H1 (cell line): ENCODE results near the gene EPHA1. TPM values are rescaled to one million over a fixed set of nuclear protein-coding genes. Genes with fewer than 3 reads are reported as not detected.

Experiments
- CTCF ChIA-PET: fragments of 300-600 bp; sonication (Branson Sonifier 250); formaldehyde crosslinking; loops from one replicate; lab custom pipeline; 2021; ENCODE audit not compliant: partially characterized antibody; lab: Charles Lee
- POLR2A ChIA-PET: fragments of 300-600 bp; sonication (Branson Sonifier 250); formaldehyde crosslinking; loops from one replicate; lab custom pipeline; 2021; ENCODE audit warnings: inconsistent platforms; ENCODE audit not compliant: partially characterized antibody; lab: Charles Lee
- DNase-seq, 2 experiments: peaks; one replicate each; pipeline versions ENCODE4 v3.0.0 to v3.0.0-alpha.2; 2010 to 2022; ENCODE audit warnings: low spot score in 2 of 2, low read depth in 1 of 2, mixed read lengths in 1 of 2
- FAIRE-seq: peaks from 2 replicates; lab custom pipeline; 2011; peaks lifted over from hg19 to GRCh38; lab: Jason Lieb, UNC
- H2AFZ ChIP-seq: 2 replicates; pipeline ENCODE4 v1.8.1; 2012; ENCODE audit warnings: low read length, inconsistent platforms
- H2AK5ac ChIP-seq: 2 replicates; pipeline ENCODE4 v1.6.1; 2013; ENCODE audit warnings: low read depth, low read length
- H2BK120ac ChIP-seq: replicated peaks from 2 replicates; pipeline ENCODE3; 2013; ENCODE audit warnings: low read depth, low read length, inconsistent platforms
- H2BK12ac ChIP-seq: 2 replicates; pipeline ENCODE4 v1.6.1; 2013; ENCODE audit warnings: low read depth, low read length
- H2BK15ac ChIP-seq: 2 replicates; pipeline ENCODE4 v1.6.1; 2013; ENCODE audit warnings: low read length
- H2BK20ac ChIP-seq: 2 replicates; pipeline ENCODE4 v1.6.1; 2013; ENCODE audit warnings: low read length
- H2BK5ac ChIP-seq: 2 replicates; pipeline ENCODE4 v1.6.1; 2013; ENCODE audit warnings: low read depth, low read length
- H3K14ac ChIP-seq: 2 replicates; pipeline ENCODE4 v1.6.1; 2013; ENCODE audit warnings: inconsistent platforms; ENCODE audit not compliant: insufficient read length
- H3K18ac ChIP-seq: 2 replicates; pipeline ENCODE4 v1.6.1; 2013; ENCODE audit warnings: low read length; ENCODE audit errors: extremely low read depth
- H3K23ac ChIP-seq: 2 replicates; pipeline ENCODE4 v1.6.1; 2013; ENCODE audit warnings: inconsistent platforms; ENCODE audit not compliant: insufficient read length
- H3K23me2 ChIP-seq: 2 replicates; pipeline ENCODE4 v1.6.1; 2013; ENCODE audit warnings: low read depth, low read length
- H3K27ac ChIP-seq: 2 replicates; pipeline ENCODE4 v1.6.1; 2011; ENCODE audit warnings: low read depth, low read length, inconsistent platforms
- H3K27me3 ChIP-seq, 4 experiments: replicated peaks in 1 of 4; 1 replicate in 1 of 4; 2 replicates in 3 of 4; pipeline versions ENCODE4 v1.6.1 to v1.8.1; 2011 to 2013; ENCODE audit warnings: low read length in 3 of 4, mild to moderate bottlenecking in 3 of 4, inconsistent platforms in 2 of 4, mixed read lengths in 2 of 4, moderate library complexity in 1 of 4; ENCODE audit not compliant: control insufficient read depth in 3 of 4, insufficient read depth in 3 of 4; ENCODE audit errors: extremely low read depth in 1 of 4
- H3K36me3 ChIP-seq, 4 experiments: 2 replicates each; pipeline versions ENCODE4 v1.6.1 to v1.8.1; 2011 to 2013; ENCODE audit warnings: mild to moderate bottlenecking in 4 of 4, low read length in 3 of 4, moderate library complexity in 2 of 4, control low read depth in 1 of 4, inconsistent platforms in 1 of 4; ENCODE audit not compliant: insufficient read depth in 4 of 4, control insufficient read depth in 2 of 4
- H3K4ac ChIP-seq: replicated peaks from 2 replicates; pipeline ENCODE3; 2013; ENCODE audit warnings: low read length, low read depth, mixed read lengths, inconsistent platforms; ENCODE audit not compliant: insufficient read length
- H3K4me1 ChIP-seq, 4 experiments: replicated peaks in 1 of 4; 1 replicate in 1 of 4; 2 replicates in 3 of 4; pipeline versions ENCODE4 v1.6.1 to v1.8.1; 2011 to 2013; ENCODE audit warnings: low read length in 3 of 4, inconsistent platforms in 2 of 4, mixed read lengths in 1 of 4; ENCODE audit not compliant: insufficient read depth in 4 of 4, control insufficient read depth in 3 of 4
- H3K4me2 ChIP-seq, 2 experiments: 2 replicates each; pipeline versions ENCODE4 v1.6.1 to v1.8.1; 2011 to 2013; ENCODE audit warnings: low read depth in 2 of 2, low read length in 2 of 2, control low read depth in 1 of 2, inconsistent platforms in 1 of 2, mild to moderate bottlenecking in 1 of 2; ENCODE audit not compliant: insufficient read depth in 1 of 2
- H3K4me3 ChIP-seq, 4 experiments: fragments of 200-600, 300-600 bp in 1 of 4; sonication (generic), shearing (Covaris generic), sonication (Bioruptor Twin) in 1 of 4; 2 replicates each; pipeline versions ENCODE4 v1.5.1 to v1.8.1; 2011 to 2016; ENCODE audit warnings: low read length in 4 of 4, low read depth in 3 of 4, control low read depth in 2 of 4, inconsistent platforms in 2 of 4, mild to moderate bottlenecking in 2 of 4, mixed read lengths in 1 of 4, moderate library complexity in 1 of 4; ENCODE audit not compliant: insufficient read depth in 2 of 4; ENCODE audit errors: extremely low read depth in 1 of 4
- H3K56ac ChIP-seq: replicated peaks from 2 replicates; pipeline ENCODE3; 2013; ENCODE audit warnings: low read depth, mild to moderate bottlenecking, mixed read lengths, low read length, inconsistent platforms; ENCODE audit not compliant: insufficient read length
- H3K79me1 ChIP-seq: 2 replicates; pipeline ENCODE4 v1.6.1; 2013; ENCODE audit warnings: low read depth, low read length, control low read depth
- H3K79me2 ChIP-seq, 2 experiments: 2 replicates each; pipeline versions ENCODE4 v1.6.1 to v1.8.1; 2012 to 2013; ENCODE audit warnings: low read length in 2 of 2, mild to moderate bottlenecking in 2 of 2, inconsistent platforms in 1 of 2; ENCODE audit not compliant: insufficient read depth in 2 of 2, control insufficient read depth in 1 of 2
- H3K9ac ChIP-seq, 4 experiments: replicated peaks in 1 of 4; 1 replicate in 1 of 4; 2 replicates in 3 of 4; pipeline versions ENCODE4 v1.6.1 to v1.8.1; 2011 to 2013; ENCODE audit warnings: low read depth in 3 of 4, low read length in 3 of 4, control low read depth in 2 of 4, mild to moderate bottlenecking in 2 of 4, moderate library complexity in 2 of 4, inconsistent platforms in 1 of 4; ENCODE audit errors: extremely low read depth in 1 of 4
- H3K9me3 ChIP-seq, 2 experiments: 2 replicates each; pipeline versions ENCODE4 v1.6.1 to v1.8.1; 2012 to 2013; ENCODE audit warnings: mild to moderate bottlenecking in 2 of 2, moderate library complexity in 2 of 2, control low read depth in 1 of 2, inconsistent platforms in 1 of 2, low read depth in 1 of 2, low read length in 1 of 2, mixed read lengths in 1 of 2; ENCODE audit not compliant: insufficient read depth in 2 of 2
- H4K20me1 ChIP-seq, 2 experiments: replicated peaks in 1 of 2; 2 replicates each; pipeline versions ENCODE3 to v1.8.1; 2011 to 2013; ENCODE audit warnings: inconsistent platforms in 2 of 2, low read length in 2 of 2, mild to moderate bottlenecking in 1 of 2; ENCODE audit not compliant: insufficient read depth in 2 of 2, control insufficient read depth in 1 of 2
- H4K5ac ChIP-seq: 2 replicates; pipeline ENCODE4 v1.6.1; 2013; ENCODE audit warnings: low read length, low read depth, mixed read lengths, inconsistent platforms; ENCODE audit not compliant: insufficient read length
- H4K8ac ChIP-seq: 2 replicates; pipeline ENCODE4 v1.8.0; 2013; ENCODE audit warnings: mild to moderate bottlenecking, moderate library complexity, low read length, inconsistent platforms; ENCODE audit not compliant: insufficient read depth; ENCODE audit errors: extremely low read depth
- H4K91ac ChIP-seq: replicated peaks from 2 replicates; pipeline ENCODE3; 2013; ENCODE audit warnings: low read length, mixed read lengths, inconsistent platforms; ENCODE audit not compliant: insufficient read length
- ASH2L ChIP-seq: fragments of 200-600, 300-600 bp; sonication (generic); IDR thresholded peaks from one replicate; pipeline ENCODE4 v1.7.1; 2017; ENCODE audit warnings: low read length
- NRF1 ChIP-seq: IDR thresholded peaks from 2 replicates; pipeline ENCODE4 v1.6.1; 2011; ENCODE audit warnings: mild to moderate bottlenecking, low read depth, low read length, improper control_type of control experiment
- TAF1 ChIP-seq: IDR thresholded peaks from 2 replicates; pipeline ENCODE4 v1.6.1; 2011; ENCODE audit warnings: mild to moderate bottlenecking, low read depth, low read length
- WGBS, 2 experiments: shearing (Covaris generic) in 1 of 2; methylation state at CpG; one replicate each; pipeline versions ENCODE4 v1.1.6 to v1.1.7; 2013 to 2015; ENCODE audit warnings: low lambda C conversion rate in 2 of 2, mixed read lengths in 2 of 2, inconsistent platforms in 1 of 2, low coverage in 1 of 2, missing lambda C conversion rate in 1 of 2; ENCODE audit not compliant: insufficient replicate concordance in 2 of 2, insufficient coverage in 1 of 2, insufficient read length in 1 of 2; ENCODE audit errors: extremely low coverage in 1 of 2, missing lambda C conversion rate in 1 of 2; 5-methylcytosine and 5-hydroxymethylcytosine counted together
- polyA plus RNA-seq, 7 experiments: library from polyadenylated mRNA; depleted of rRNA in 3 of 7; stranded (reverse) in 5 of 7; unstranded in 2 of 7; fragments of >200 nt in 5 of 7; fragments of 200-250 nt in 2 of 7; gene quantifications; 1 replicate in 5 of 7; 2 replicates in 1 of 7; 4 replicates in 1 of 7; pipeline versions ENCODE4 v1.2.1 to v1.2.3, GENCODE V29; 2011 to 2013; ENCODE audit warnings: missing spikeins in 2 of 7, mixed read lengths in 2 of 7
- total RNA-seq: library from RNA; stranded (reverse); fragmentation: NEBNext Ultra II Directional; extraction: Animal tissue kit (Norgen Biotek cat#: 25700); gene quantifications from 2 replicates; pipeline ENCODE4 v1.2.1, GENCODE V29; 2021

EPHA1 gene
- total and polyA plus RNA-seq, 2 of the 8 experiments (the other 6 are each of a cell fraction or from before 2014, with no cell fraction given), result 86.5 to 133 TPM

DNA sequence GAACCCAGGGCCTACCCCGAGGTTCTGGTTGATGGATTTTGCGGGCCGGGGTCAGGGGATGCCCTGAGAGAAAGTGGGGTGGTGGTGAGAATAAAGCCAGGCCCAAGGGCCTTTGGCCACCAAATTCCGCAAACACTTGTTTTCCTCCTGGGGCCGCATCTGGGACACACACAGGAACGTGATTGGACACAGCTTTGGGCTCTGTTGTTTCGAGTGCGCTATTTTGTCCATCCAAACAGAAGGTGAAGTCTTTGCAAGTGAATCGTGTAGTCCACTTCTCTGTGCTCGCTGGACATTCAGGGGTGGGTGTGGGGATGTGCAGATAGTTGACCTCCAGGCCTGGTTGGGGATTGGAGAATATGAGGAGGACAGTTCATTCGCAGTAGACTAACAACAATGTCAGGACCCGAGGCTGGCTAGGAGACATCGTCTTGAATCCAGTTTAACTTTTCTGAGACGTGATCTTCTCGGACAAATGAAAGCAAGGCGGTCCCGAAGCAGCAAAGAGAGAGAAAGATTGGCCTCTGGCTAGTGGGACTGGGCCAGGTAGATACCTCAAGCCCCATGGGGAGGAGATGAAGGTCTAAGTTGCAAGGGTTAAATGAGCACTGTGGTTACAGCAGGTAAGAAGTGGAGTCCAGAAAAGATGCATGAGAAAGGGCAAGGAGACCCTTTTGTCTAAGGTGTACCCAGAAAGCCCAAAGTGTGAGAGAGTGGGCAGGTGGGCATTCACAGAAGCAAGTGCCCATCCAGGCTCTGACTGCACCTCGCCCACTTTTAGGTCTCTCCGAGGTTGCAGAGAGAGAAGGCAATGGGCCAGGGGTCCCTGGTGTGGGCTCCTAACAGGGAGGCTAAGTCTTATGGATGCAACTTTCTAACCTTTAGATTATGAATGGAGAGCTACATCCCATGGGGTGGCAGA, 45.4 kb downstream of the EPHA1 start:
- H3K18ac ChIP-seq, result peak overlapping the region; percentile 6; the same call in 1 of the 2 replicates
- peak overlapping the region; percentile 51 for H4K5ac ChIP-seq
- H3K9ac ChIP-seq, result peak overlapping the region in 1 of 4 experiments; percentile 69; a peak in 1 of 7 replicates
- no peak overlapping the region for H4K91ac ChIP-seq
- H2BK5ac ChIP-seq, result 0 out of 2 replicates have a peak overlapping the region, but pooled peaks have one; percentile 15
- H2BK15ac ChIP-seq, result peak overlapping the region; percentile 8; the same call in 1 of the 2 replicates
- H2BK12ac ChIP-seq, result peak overlapping the region; percentile 27
- WGBS, 2 experiments, result 42% methylated on average over 19 of the region's 19 CpGs; no CpG with 5 or more reads in 1 of the 2 experiments
- DNase-seq (no peak), FAIRE-seq (peak; percentile 48)
- no peaks in the 10 kb centered on the region for H3K79me1 ChIP-seq
- H3K23ac ChIP-seq, result no peak overlapping the region
- H2AK5ac ChIP-seq, result peak overlapping the region; percentile 65; the same call in 1 of the 2 replicates
- TF ChIP-seq ASH2L, result peak; percentile 46
- no peak for TF ChIP-seq TAF1
- TF ChIP-seq NRF1, result no peak
- peak overlapping the region; percentile 97 for H2BK20ac ChIP-seq
- no peak overlapping the region; the same call in 1 of the 2 replicates for H4K8ac ChIP-seq
- peak overlapping the region; percentile 79; the same call in 1 of the 2 replicates for H2AFZ ChIP-seq
- H3K79me2 ChIP-seq, result no peaks in the 10 kb centered on the region
- peaks cover 0 to 10% (median 2%) of the 10 kb centered on the region in 4 experiments; a peak in 1 of 8 replicates for H3K36me3 ChIP-seq
- H3K4me1 ChIP-seq, result peaks cover 4 to 13% (median 11%) of the 10 kb centered on the region in 4 experiments
- no peak overlapping the region for H2BK120ac ChIP-seq
- H3K4me3 ChIP-seq, result peak overlapping the region; percentile 72 to 98 (median 76)
- no peak overlapping the region for H3K14ac ChIP-seq
- H3K23me2 ChIP-seq, result peaks cover 16% of the 10 kb centered on the region
- no peak overlapping the region for H3K4ac ChIP-seq
- POLR2A ChIA-PET, result interaction anchor here (1.1 to 18.8 kb wide), 10 partner anchors 12 to 47 kb away, joined by 3 to 233 read pairs (median 6); partner anchors contain the start of gene ZYX
- no peak overlapping the region for H3K27ac ChIP-seq
- CTCF ChIA-PET, result interaction anchor here (0.6 to 5.3 kb wide), 4 partner anchors 7 to 56 kb away, joined by 3 to 25 read pairs (median 4); partner anchors contain the start of gene ZYX
- no peaks in the 10 kb centered on the region for H3K9me3 ChIP-seq
- H3K56ac ChIP-seq, result no peak overlapping the region
- H4K20me1 ChIP-seq, result no peaks in the 10 kb centered on the region
- H3K4me2 ChIP-seq, result peak overlapping the region; percentile 88 to 100
- peaks cover 0 to 13% (median 8%) of the 10 kb centered on the region in 4 experiments; a peak in 4 of 7 replicates for H3K27me3 ChIP-seq
